NCI-H345 (cell line): ENCODE measurements around the gene DEPDC5.

ENCODE experiments used
- DNase-seq: peaks from one replicate; lab custom pipeline; 2025; lab: John Stamatoyannopoulos, UW

The DEPDC5 gene

DNA sequence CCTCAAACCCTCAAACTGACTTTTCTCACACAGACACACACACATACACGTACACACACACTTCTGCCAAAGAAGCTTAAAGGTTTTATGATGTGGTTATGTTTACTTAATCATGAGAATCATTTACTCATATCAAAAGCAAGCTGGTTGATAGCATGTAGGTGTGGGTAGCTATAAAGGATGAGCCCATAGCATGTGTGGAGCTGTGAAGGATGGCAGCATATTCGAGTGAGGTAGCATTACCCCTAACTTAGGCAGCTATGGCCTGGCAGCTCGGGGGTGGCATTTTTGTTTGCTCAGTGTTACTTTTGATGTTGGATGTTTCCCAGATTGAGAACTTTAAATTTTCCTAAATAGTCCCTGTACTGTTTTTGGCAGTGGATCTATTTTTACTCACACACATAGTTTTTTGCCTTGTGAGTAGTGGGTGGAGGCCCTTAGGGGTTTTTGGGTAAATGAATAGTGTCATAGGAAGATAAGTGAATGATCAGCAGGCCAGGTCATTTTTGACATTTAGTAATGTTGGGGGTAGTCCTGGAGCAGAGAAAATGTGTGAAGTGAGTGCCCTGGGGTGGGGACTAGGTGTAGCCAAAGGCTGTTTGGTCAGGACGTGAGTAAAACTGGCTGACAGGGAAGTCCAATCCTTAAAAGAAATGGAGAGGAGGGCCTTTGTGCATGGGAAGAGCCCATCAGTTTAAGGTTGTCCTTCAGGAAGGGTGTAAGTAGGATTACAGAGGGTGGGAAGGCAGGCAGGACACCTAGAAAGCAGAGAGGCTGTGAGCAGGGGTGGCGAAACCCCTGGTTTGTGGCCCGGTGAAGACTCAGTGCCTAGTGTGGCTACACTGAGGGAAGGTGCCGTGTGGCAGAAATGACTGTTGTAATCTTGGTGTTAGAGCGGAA is 197.6 kb downstream of the DEPDC5 start:
- no peak for DNase-seq

GRCh38 chr22:31952094-31952401 is 198.2 kb downstream of the DEPDC5 start:
- DNase-seq: no peak

DNA sequence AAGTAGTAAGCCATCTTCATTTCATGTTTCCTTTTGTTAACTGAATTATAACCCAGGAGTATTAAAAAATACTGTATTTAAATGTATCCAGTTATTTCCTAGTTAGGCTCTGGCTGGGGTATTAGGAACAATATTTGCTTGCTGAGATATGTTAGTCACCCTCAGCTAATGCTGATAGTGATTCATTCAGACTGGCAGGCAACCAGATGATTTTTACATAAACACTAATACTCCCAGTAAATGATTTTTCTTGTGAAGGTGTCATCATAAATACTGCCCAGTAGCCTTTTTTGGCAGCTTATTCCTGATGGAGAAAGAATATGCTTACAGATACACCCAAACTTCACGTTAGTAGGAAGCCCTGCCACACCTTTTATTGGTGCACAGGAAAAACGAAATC is 198.7 kb downstream of the DEPDC5 start:
- no peak for DNase-seq

GRCh38 chr22:31953261-31953660 is 199.4 kb downstream of the DEPDC5 start:
- no peak for DNase-seq

- no peak for DNase-seq
Measured at GRCh38 chr22:31954535-31955523, 201.0 kb downstream of the DEPDC5 start.

GRCh38 chr22:31956360-31956759 is 202.5 kb downstream of the DEPDC5 start:
- no peak for DNase-seq
